GM21786 (cell line): ENCODE data around the gene C11orf16.
"Not testable (repeated sequence)": the region's sequence is repeated elsewhere in the genome, so short reads cannot be mapped to it uniquely, and the experiment has no call there.

Experiments
- ATAC-seq: cut with Tn5 transposase; IDR thresholded peaks from one replicate; pipeline ENCODE4 v1.9.1; 2021; ENCODE audit not compliant: unreplicated experiment

Gene C11orf16

DNA sequence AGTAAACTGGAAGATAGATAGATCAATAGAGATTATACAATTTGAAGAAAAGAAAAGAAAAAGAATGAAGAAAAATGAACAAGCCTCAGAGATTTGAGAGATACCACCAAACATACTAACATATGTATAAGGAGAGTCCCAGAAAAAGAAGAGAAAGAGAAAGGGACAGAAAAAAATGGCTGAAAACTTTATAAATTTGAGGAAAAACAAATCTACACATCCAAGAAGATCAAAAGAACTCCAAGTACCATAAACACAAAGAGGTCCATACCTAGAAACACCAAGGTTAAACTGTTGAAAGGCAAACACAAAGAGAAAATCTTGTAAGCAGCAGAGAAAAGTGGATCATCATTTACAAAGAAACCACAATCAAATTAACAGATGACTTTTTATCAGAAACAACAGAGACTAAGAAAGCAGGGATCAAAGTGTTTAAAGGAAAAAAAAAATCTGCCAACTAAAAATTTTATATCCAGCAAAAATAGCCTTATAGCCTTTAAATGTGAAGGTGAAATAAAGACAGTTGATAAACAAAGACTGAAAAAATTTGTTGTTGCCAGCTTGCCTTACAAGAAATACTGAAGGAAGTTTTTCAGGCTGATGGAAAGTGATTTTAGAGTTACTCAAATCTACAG, 33.5 kb downstream of the C11orf16 start:
- ATAC-seq = no peak

DNA sequence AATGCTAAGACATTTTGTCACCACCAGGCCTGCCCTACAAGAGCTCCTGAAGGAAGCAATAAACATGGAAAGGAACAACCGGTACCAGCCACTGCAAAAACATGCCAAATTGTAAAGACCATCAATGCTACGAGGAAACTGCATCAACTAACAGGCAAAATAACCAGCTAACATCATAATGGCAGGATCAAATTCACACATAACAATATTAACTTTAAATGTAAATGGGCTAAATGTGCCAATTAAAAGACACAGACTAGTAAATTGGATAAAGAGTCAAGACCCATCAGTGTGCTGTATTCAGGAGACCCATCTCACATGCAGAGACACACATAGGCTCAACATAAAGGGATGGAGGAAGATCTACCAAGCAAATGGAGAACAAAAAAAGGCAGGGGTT, 41.6 kb downstream of the C11orf16 start:
- not testable (repeated sequence) for ATAC-seq

GRCh38 chr11:8886322-8886721, 46.4 kb downstream of the C11orf16 start:
- ATAC-seq = no peak

DNA sequence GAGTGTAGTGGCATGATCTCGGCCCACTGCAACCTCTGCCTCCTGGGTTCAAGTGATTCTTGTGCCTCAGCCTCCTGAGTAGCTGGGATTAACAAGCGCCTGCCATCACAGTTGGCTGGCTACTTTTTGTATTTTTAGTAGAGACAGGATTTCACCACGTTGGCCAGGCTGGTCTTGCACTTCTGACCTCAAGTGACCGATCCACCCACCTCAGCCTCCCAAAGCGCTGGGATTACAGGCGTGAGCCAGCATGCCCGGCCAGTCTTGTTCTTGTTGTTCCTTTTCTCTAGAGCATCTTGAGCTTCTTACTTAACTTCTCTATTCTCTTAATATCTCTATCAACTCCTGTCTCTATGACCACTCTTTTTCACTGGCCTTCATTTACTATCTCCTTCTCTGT, 51.2 kb downstream of the C11orf16 start:
- not testable (repeated sequence) for ATAC-seq

DNA sequence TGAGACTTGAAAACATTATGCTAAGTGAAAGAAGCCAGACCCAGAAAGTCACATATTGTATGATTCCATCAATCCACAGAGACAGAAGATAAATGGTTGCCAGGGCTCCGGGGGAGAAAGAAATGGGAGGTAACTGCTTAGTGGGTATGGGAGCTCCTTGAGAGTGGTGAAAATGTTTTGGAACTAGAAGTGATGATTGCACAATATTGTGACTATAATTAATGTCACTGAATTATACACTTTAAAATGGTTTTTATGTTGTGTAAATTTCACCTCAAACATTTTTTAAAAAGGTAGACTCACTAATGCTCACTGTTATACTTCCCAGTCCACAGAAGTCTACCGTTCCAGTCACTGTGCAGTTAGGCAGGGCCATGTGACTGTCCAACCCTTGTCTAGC, 54.0 kb downstream of the C11orf16 start:
- no peak for ATAC-seq

GRCh38 chr11:8873741-8874405, 58.9 kb downstream of the C11orf16 start:
- ATAC-seq = no peak

- no peak for ATAC-seq
Measured at GRCh38 chr11:8871962-8872361, 60.8 kb downstream of the C11orf16 start.

DNA sequence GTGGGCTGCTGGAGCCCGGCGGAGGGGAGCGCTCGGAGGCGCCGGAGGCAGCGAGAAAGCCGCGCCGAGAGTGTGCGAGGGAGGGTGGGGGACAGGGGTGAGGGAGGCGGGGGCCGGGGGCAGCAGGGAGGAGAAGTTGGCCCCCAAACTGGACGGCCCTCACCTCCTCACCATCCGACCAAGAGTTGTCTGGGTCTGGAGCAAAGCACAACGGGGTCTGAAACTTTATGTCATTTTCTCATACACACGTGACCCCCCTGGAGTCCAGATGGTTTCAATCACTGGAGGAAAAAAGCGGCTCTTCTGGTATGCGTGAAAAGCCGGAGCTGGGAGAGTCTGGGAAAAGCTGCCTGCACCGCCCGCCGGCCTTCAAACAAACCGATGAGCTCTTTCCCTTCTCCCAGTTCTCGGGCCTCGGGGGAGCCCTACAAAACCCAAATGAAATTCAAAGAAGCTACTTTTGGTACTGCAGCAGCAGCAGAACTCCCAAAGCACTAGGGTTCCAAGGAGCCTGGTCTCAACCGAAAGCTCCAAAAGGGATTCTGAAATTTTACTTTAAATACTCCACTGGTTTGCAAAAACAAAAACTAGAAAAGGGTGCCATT, 61.5 kb downstream of the C11orf16 start:
- ATAC-seq = no peak

- ATAC-seq = no peak
Measured at GRCh38 chr11:8870411-8871170, 62.2 kb downstream of the C11orf16 start.
